H1 (cell line): ENCODE data around the gene SLC2A3. TPM values are rescaled to one million over a fixed set of nuclear protein-coding genes. Genes with fewer than 3 reads are reported as not detected.

Experiments used
- CTCF ChIA-PET: fragments of 300-600 bp; sonication (Branson Sonifier 250); formaldehyde crosslinking; loops from one replicate; lab custom pipeline; 2021; ENCODE audit not compliant: partially characterized antibody; lab: Charles Lee
- POLR2A ChIA-PET: fragments of 300-600 bp; sonication (Branson Sonifier 250); formaldehyde crosslinking; loops from one replicate; lab custom pipeline; 2021; ENCODE audit warnings: inconsistent platforms; ENCODE audit not compliant: partially characterized antibody; lab: Charles Lee
- DNase-seq, 2 experiments: peaks; one replicate each; pipeline versions ENCODE4 v3.0.0 to v3.0.0-alpha.2; 2010 to 2022; ENCODE audit warnings: low spot score in 2 of 2, low read depth in 1 of 2, mixed read lengths in 1 of 2
- FAIRE-seq: peaks from 2 replicates; lab custom pipeline; 2011; peaks lifted over from hg19 to GRCh38; lab: Jason Lieb, UNC
- H2AFZ ChIP-seq: 2 replicates; pipeline ENCODE4 v1.8.1; 2012; ENCODE audit warnings: low read length, inconsistent platforms
- H2AK5ac ChIP-seq: 2 replicates; pipeline ENCODE4 v1.6.1; 2013; ENCODE audit warnings: low read depth, low read length
- H2BK120ac ChIP-seq: replicated peaks from 2 replicates; pipeline ENCODE3; 2013; ENCODE audit warnings: low read depth, low read length, inconsistent platforms
- H2BK12ac ChIP-seq: 2 replicates; pipeline ENCODE4 v1.6.1; 2013; ENCODE audit warnings: low read depth, low read length
- H2BK15ac ChIP-seq: 2 replicates; pipeline ENCODE4 v1.6.1; 2013; ENCODE audit warnings: low read length
- H2BK20ac ChIP-seq: 2 replicates; pipeline ENCODE4 v1.6.1; 2013; ENCODE audit warnings: low read length
- H2BK5ac ChIP-seq: 2 replicates; pipeline ENCODE4 v1.6.1; 2013; ENCODE audit warnings: low read depth, low read length
- H3K14ac ChIP-seq: 2 replicates; pipeline ENCODE4 v1.6.1; 2013; ENCODE audit warnings: inconsistent platforms; ENCODE audit not compliant: insufficient read length
- H3K18ac ChIP-seq: 2 replicates; pipeline ENCODE4 v1.6.1; 2013; ENCODE audit warnings: low read length; ENCODE audit errors: extremely low read depth
- H3K23ac ChIP-seq: 2 replicates; pipeline ENCODE4 v1.6.1; 2013; ENCODE audit warnings: inconsistent platforms; ENCODE audit not compliant: insufficient read length
- H3K23me2 ChIP-seq: 2 replicates; pipeline ENCODE4 v1.6.1; 2013; ENCODE audit warnings: low read depth, low read length
- H3K27ac ChIP-seq: 2 replicates; pipeline ENCODE4 v1.6.1; 2011; ENCODE audit warnings: low read depth, low read length, inconsistent platforms
- H3K27me3 ChIP-seq, 4 experiments: replicated peaks in 1 of 4; 1 replicate in 1 of 4; 2 replicates in 3 of 4; pipeline versions ENCODE4 v1.6.1 to v1.8.1; 2011 to 2013; ENCODE audit warnings: low read length in 3 of 4, mild to moderate bottlenecking in 3 of 4, inconsistent platforms in 2 of 4, mixed read lengths in 2 of 4, moderate library complexity in 1 of 4; ENCODE audit not compliant: control insufficient read depth in 3 of 4, insufficient read depth in 3 of 4; ENCODE audit errors: extremely low read depth in 1 of 4
- H3K36me3 ChIP-seq, 4 experiments: 2 replicates each; pipeline versions ENCODE4 v1.6.1 to v1.8.1; 2011 to 2013; ENCODE audit warnings: mild to moderate bottlenecking in 4 of 4, low read length in 3 of 4, moderate library complexity in 2 of 4, control low read depth in 1 of 4, inconsistent platforms in 1 of 4; ENCODE audit not compliant: insufficient read depth in 4 of 4, control insufficient read depth in 2 of 4
- H3K4ac ChIP-seq: replicated peaks from 2 replicates; pipeline ENCODE3; 2013; ENCODE audit warnings: low read length, low read depth, mixed read lengths, inconsistent platforms; ENCODE audit not compliant: insufficient read length
- H3K4me1 ChIP-seq, 4 experiments: replicated peaks in 1 of 4; 1 replicate in 1 of 4; 2 replicates in 3 of 4; pipeline versions ENCODE4 v1.6.1 to v1.8.1; 2011 to 2013; ENCODE audit warnings: low read length in 3 of 4, inconsistent platforms in 2 of 4, mixed read lengths in 1 of 4; ENCODE audit not compliant: insufficient read depth in 4 of 4, control insufficient read depth in 3 of 4
- H3K4me2 ChIP-seq, 2 experiments: 2 replicates each; pipeline versions ENCODE4 v1.6.1 to v1.8.1; 2011 to 2013; ENCODE audit warnings: low read depth in 2 of 2, low read length in 2 of 2, control low read depth in 1 of 2, inconsistent platforms in 1 of 2, mild to moderate bottlenecking in 1 of 2; ENCODE audit not compliant: insufficient read depth in 1 of 2
- H3K4me3 ChIP-seq, 4 experiments: fragments of 200-600, 300-600 bp in 1 of 4; sonication (generic), shearing (Covaris generic), sonication (Bioruptor Twin) in 1 of 4; 2 replicates each; pipeline versions ENCODE4 v1.5.1 to v1.8.1; 2011 to 2016; ENCODE audit warnings: low read length in 4 of 4, low read depth in 3 of 4, control low read depth in 2 of 4, inconsistent platforms in 2 of 4, mild to moderate bottlenecking in 2 of 4, mixed read lengths in 1 of 4, moderate library complexity in 1 of 4; ENCODE audit not compliant: insufficient read depth in 2 of 4; ENCODE audit errors: extremely low read depth in 1 of 4
- H3K56ac ChIP-seq: replicated peaks from 2 replicates; pipeline ENCODE3; 2013; ENCODE audit warnings: low read depth, mild to moderate bottlenecking, mixed read lengths, low read length, inconsistent platforms; ENCODE audit not compliant: insufficient read length
- H3K79me1 ChIP-seq: 2 replicates; pipeline ENCODE4 v1.6.1; 2013; ENCODE audit warnings: low read depth, low read length, control low read depth
- H3K79me2 ChIP-seq, 2 experiments: 2 replicates each; pipeline versions ENCODE4 v1.6.1 to v1.8.1; 2012 to 2013; ENCODE audit warnings: low read length in 2 of 2, mild to moderate bottlenecking in 2 of 2, inconsistent platforms in 1 of 2; ENCODE audit not compliant: insufficient read depth in 2 of 2, control insufficient read depth in 1 of 2
- H3K9ac ChIP-seq, 4 experiments: replicated peaks in 1 of 4; 1 replicate in 1 of 4; 2 replicates in 3 of 4; pipeline versions ENCODE4 v1.6.1 to v1.8.1; 2011 to 2013; ENCODE audit warnings: low read depth in 3 of 4, low read length in 3 of 4, control low read depth in 2 of 4, mild to moderate bottlenecking in 2 of 4, moderate library complexity in 2 of 4, inconsistent platforms in 1 of 4; ENCODE audit errors: extremely low read depth in 1 of 4
- H3K9me3 ChIP-seq, 2 experiments: 2 replicates each; pipeline versions ENCODE4 v1.6.1 to v1.8.1; 2012 to 2013; ENCODE audit warnings: mild to moderate bottlenecking in 2 of 2, moderate library complexity in 2 of 2, control low read depth in 1 of 2, inconsistent platforms in 1 of 2, low read depth in 1 of 2, low read length in 1 of 2, mixed read lengths in 1 of 2; ENCODE audit not compliant: insufficient read depth in 2 of 2
- H4K20me1 ChIP-seq, 2 experiments: replicated peaks in 1 of 2; 2 replicates each; pipeline versions ENCODE3 to v1.8.1; 2011 to 2013; ENCODE audit warnings: inconsistent platforms in 2 of 2, low read length in 2 of 2, mild to moderate bottlenecking in 1 of 2; ENCODE audit not compliant: insufficient read depth in 2 of 2, control insufficient read depth in 1 of 2
- H4K5ac ChIP-seq: 2 replicates; pipeline ENCODE4 v1.6.1; 2013; ENCODE audit warnings: low read length, low read depth, mixed read lengths, inconsistent platforms; ENCODE audit not compliant: insufficient read length
- H4K8ac ChIP-seq: 2 replicates; pipeline ENCODE4 v1.8.0; 2013; ENCODE audit warnings: mild to moderate bottlenecking, moderate library complexity, low read length, inconsistent platforms; ENCODE audit not compliant: insufficient read depth; ENCODE audit errors: extremely low read depth
- H4K91ac ChIP-seq: replicated peaks from 2 replicates; pipeline ENCODE3; 2013; ENCODE audit warnings: low read length, mixed read lengths, inconsistent platforms; ENCODE audit not compliant: insufficient read length
- HDAC2 ChIP-seq, 2 experiments: fragments of 300-600 bp in 1 of 2; sonication (generic) in 1 of 2; IDR thresholded peaks; 2 replicates each; pipeline ENCODE4 v1.6.1; 2011 to 2012; ENCODE audit warnings: low read depth in 2 of 2, low read length in 2 of 2, mild to moderate bottlenecking in 2 of 2, moderate library complexity in 2 of 2, borderline replicate concordance in 1 of 2, inconsistent platforms in 1 of 2
- WGBS, 2 experiments: shearing (Covaris generic) in 1 of 2; methylation state at CpG; one replicate each; pipeline versions ENCODE4 v1.1.6 to v1.1.7; 2013 to 2015; ENCODE audit warnings: low lambda C conversion rate in 2 of 2, mixed read lengths in 2 of 2, inconsistent platforms in 1 of 2, low coverage in 1 of 2, missing lambda C conversion rate in 1 of 2; ENCODE audit not compliant: insufficient replicate concordance in 2 of 2, insufficient coverage in 1 of 2, insufficient read length in 1 of 2; ENCODE audit errors: extremely low coverage in 1 of 2, missing lambda C conversion rate in 1 of 2; 5-methylcytosine and 5-hydroxymethylcytosine counted together
- polyA plus RNA-seq, 7 experiments: library from polyadenylated mRNA; depleted of rRNA in 3 of 7; stranded (reverse) in 5 of 7; unstranded in 2 of 7; fragments of >200 nt in 5 of 7; fragments of 200-250 nt in 2 of 7; gene quantifications; 1 replicate in 5 of 7; 2 replicates in 1 of 7; 4 replicates in 1 of 7; pipeline versions ENCODE4 v1.2.1 to v1.2.3, GENCODE V29; 2011 to 2013; ENCODE audit warnings: missing spikeins in 2 of 7, mixed read lengths in 2 of 7
- total RNA-seq: library from RNA; stranded (reverse); fragmentation: NEBNext Ultra II Directional; extraction: Animal tissue kit (Norgen Biotek cat#: 25700); gene quantifications from 2 replicates; pipeline ENCODE4 v1.2.1, GENCODE V29; 2021
- TF ChIP-seq, protein P1 (sequence below): IDR thresholded peaks from 2 replicates; pipeline ENCODE4 v1.6.1; 2012; ENCODE audit warnings: low read length, inconsistent platforms

The SLC2A3 gene
- total and polyA plus RNA-seq, 2 of the 8 experiments (the other 6 are each of a cell fraction or from before 2014, with no cell fraction given), result 417 to 688 TPM

DNA sequence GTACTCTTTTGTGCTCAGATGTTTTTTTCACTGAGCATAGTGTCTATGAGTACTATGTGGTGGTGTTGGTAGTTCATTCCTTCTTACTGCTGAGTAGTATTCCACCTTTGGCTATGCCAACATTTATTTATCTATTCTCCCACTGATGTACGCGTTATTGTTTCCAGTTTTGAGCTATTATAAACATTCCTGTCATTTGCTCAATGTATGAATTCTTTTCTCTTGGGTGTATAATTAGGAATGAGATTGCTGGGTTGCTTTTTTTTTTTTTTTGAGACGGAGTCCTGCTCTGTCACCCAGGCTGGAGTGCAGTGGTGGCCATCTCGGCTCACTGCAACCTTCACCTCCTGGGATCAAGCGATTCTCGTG is 37.5 kb upstream of the SLC2A3 start:
- no peak overlapping the region for H2AFZ ChIP-seq
- no peaks in the 10 kb centered on the region for H3K27me3 ChIP-seq
- H3K4me3 ChIP-seq, result no peak overlapping the region
- FAIRE-seq, result no peak
- no peaks in the 10 kb centered on the region for H3K79me1 ChIP-seq
- H4K20me1 ChIP-seq, result no peaks in the 10 kb centered on the region
- no peak overlapping the region for H3K27ac ChIP-seq
- no peak for DNase-seq
- H2BK15ac ChIP-seq, result no peak overlapping the region
- H2AK5ac ChIP-seq, result peak overlapping the region; percentile 65; the same call in 1 of the 2 replicates
- H2BK5ac ChIP-seq, result 0 out of 2 replicates have a peak overlapping the region, but pooled peaks have one; percentile 35
- no peak overlapping the region for H3K18ac ChIP-seq
- POLR2A ChIA-PET, result interaction anchor here (1.3 to 1.5 kb wide), 3 partner anchors 17 to 53 kb away, joined by 3 to 4 read pairs (median 4); no protein-coding TSS in a partner anchor
- H3K79me2 ChIP-seq, result peaks cover 0 to 9% of the 10 kb centered on the region in 2 experiments; a peak in 2 of 4 replicates
- CTCF ChIA-PET, result interaction anchor here (0.7 to 1.3 kb wide), 4 partner anchors 20 to 116 kb away, joined by 3 to 5 read pairs (median 4); no protein-coding TSS in a partner anchor
- H3K9ac ChIP-seq, result no peak overlapping the region
- no peak overlapping the region for H4K8ac ChIP-seq
- peaks cover 6% of the 10 kb centered on the region for H3K23me2 ChIP-seq
- H2BK120ac ChIP-seq, result no peak overlapping the region
- H3K4ac ChIP-seq, result no peak overlapping the region
- H3K56ac ChIP-seq, result no peak overlapping the region
- peaks cover 0 to 9% (median 3%) of the 10 kb centered on the region in 4 experiments; a peak in 3 of 7 replicates for H3K4me1 ChIP-seq
- H3K23ac ChIP-seq, result no peak overlapping the region
- WGBS, 2 experiments, result 94% methylated on average over 5 of the region's 6 CpGs; no CpG with 5 or more reads in 1 of the 2 experiments
- H3K4me2 ChIP-seq, result no peak overlapping the region
- 0 out of 2 replicates have a peak overlapping the region, but pooled peaks have one; percentile 50 for H2BK12ac ChIP-seq
- no peaks in the 10 kb centered on the region for H3K9me3 ChIP-seq
- 0 out of 2 replicates have a peak overlapping the region, but pooled peaks have one; percentile 32 for H2BK20ac ChIP-seq
- H4K5ac ChIP-seq, result no peak overlapping the region
- H3K36me3 ChIP-seq, result no peaks in the 10 kb centered on the region
- H3K14ac ChIP-seq, result no peak overlapping the region
- no peak overlapping the region for H4K91ac ChIP-seq
- TF ChIP-seq, protein P1, sequence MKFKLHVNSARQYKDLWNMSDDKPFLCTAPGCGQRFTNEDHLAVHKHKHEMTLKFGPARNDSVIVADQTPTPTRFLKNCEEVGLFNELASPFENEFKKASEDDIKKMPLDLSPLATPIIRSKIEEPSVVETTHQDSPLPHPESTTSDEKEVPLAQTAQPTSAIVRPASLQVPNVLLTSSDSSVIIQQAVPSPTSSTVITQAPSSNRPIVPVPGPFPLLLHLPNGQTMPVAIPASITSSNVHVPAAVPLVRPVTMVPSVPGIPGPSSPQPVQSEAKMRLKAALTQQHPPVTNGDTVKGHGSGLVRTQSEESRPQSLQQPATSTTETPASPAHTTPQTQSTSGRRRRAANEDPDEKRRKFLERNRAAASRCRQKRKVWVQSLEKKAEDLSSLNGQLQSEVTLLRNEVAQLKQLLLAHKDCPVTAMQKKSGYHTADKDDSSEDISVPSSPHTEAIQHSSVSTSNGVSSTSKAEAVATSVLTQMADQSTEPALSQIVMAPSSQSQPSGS, result no peak
- no peak for TF ChIP-seq HDAC2 (IDR thresholded peaks at IDR 0.05; ENCODE audit: borderline replicate concordance in 1 of 2, low read depth in 2 of 2, low read length in 2 of 2)
